Effector memory CD4-positive, alpha-beta T cell (primary cell): Measurements from ENCODE around the gene SMC4.
"Not testable (repeated sequence)": the region's sequence is repeated elsewhere in the genome, so short reads cannot be mapped to it uniquely, and the experiment has no call there.

Source experiments
- DNase-seq, 3 donors: peaks; one replicate each; pipeline ENCODE4 v3.0.0-alpha.2; 2020
- H3K27ac ChIP-seq: 2 replicates; pipeline ENCODE4 v1.7.0; 2013; ENCODE audit warnings: mild to moderate bottlenecking, low read length, moderate library complexity; ENCODE audit not compliant: insufficient read depth, poor library complexity, severe bottlenecking
- H3K27me3 ChIP-seq: replicated peaks from 2 replicates; pipeline ENCODE4 v1.7.0; 2013; ENCODE audit warnings: mild to moderate bottlenecking, low read length; ENCODE audit not compliant: insufficient read depth, control insufficient read depth, poor library complexity, severe bottlenecking
- H3K36me3 ChIP-seq: 2 replicates; pipeline ENCODE4 v1.7.0; 2013; ENCODE audit warnings: mild to moderate bottlenecking, low read length, moderate library complexity; ENCODE audit not compliant: control insufficient read depth, insufficient read depth
- H3K4me1 ChIP-seq: 2 replicates; pipeline ENCODE4 v1.7.0; 2013; ENCODE audit warnings: low read length, mild to moderate bottlenecking; ENCODE audit not compliant: control insufficient read depth, insufficient read depth, poor library complexity, severe bottlenecking
- H3K4me3 ChIP-seq: 2 replicates; pipeline ENCODE4 v1.7.0; 2013; ENCODE audit warnings: low read length, low read depth, mild to moderate bottlenecking; ENCODE audit not compliant: insufficient read depth, poor library complexity, severe bottlenecking
- H3K9me3 ChIP-seq: 2 replicates; pipeline ENCODE4 v1.7.0; 2013; ENCODE audit warnings: mild to moderate bottlenecking, low read length, moderate library complexity; ENCODE audit not compliant: control insufficient read depth

The SMC4 gene

DNA sequence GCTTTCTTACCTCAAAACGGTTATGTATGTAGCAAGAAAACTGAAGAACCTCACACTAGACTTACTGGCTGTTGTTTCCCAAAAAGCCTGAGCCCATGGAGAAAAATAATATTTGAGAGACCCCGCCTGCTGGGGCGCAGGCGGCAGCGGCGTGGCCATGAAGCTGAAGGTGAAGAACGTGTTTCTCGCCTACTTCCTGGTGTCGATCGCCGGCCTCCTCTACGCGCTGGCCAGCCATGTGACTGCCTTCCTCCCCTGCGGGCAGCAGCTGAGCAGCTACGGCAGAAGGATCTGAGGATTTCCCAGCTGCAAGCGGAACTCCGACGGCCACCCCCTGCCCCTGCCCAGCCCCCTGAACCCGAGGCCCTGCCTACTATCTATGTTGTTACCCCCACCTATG lies 52.8 kb downstream of the SMC4 start:
- not testable (repeated sequence) for H3K27me3 ChIP-seq, H3K27ac ChIP-seq, H3K4me1 ChIP-seq, H3K9me3 ChIP-seq, H3K4me3 ChIP-seq, DNase-seq, H3K36me3 ChIP-seq

DNA sequence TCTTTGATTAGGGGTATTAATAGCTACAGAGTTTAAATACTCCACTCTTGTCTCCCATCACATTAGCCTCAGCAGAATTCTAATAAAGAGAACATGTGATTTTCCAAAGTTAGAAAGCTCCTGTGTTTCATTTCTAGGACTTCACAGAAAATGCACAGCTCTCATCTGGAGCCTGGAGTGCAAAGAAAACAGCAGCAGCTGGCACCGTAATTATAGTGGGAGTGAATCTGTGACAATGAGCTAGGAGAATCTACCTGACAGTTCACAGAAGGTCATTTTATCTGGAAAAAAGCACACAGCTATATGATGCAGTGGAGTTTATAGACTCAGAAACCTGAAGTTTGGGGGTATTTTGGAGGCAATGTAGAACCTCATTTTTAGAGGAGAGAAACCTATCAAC lies 55.5 kb downstream of the SMC4 start:
- H3K4me1 ChIP-seq: peaks cover 2% of the 10 kb centered on the region
- no peak overlapping the region for H3K27ac ChIP-seq
- H3K9me3 ChIP-seq: no peaks in the 10 kb centered on the region
- H3K4me3 ChIP-seq: no peak overlapping the region
- H3K36me3 ChIP-seq: no peaks in the 10 kb centered on the region
- no peak for DNase-seq
- H3K27me3 ChIP-seq: no peaks in the 10 kb centered on the region

DNA sequence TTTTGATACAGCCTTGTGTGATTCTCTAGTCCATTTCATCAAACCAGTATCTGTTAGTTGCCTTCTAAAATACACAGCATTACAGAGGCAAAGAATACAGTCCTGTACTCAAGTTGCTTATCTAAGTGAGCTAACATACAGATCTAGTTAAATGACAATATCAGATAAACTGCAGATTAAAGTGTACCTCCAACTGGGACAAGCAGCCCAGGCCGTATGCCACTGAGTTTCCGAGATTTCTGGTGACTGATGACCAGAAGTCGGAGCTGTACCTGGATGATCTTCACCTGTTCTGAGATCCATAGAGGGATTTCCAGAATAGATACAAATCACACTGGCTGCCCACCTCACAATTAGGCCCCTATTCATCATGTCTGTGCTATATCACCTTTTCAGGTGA lies 56.4 kb downstream of the SMC4 start:
- H3K27me3 ChIP-seq: no peaks in the 10 kb centered on the region
- no peak overlapping the region for H3K27ac ChIP-seq
- H3K4me3 ChIP-seq: no peak overlapping the region
- no peaks in the 10 kb centered on the region for H3K36me3 ChIP-seq
- H3K9me3 ChIP-seq: no peaks in the 10 kb centered on the region
- no peak for DNase-seq
- H3K4me1 ChIP-seq: no peaks in the 10 kb centered on the region

DNA sequence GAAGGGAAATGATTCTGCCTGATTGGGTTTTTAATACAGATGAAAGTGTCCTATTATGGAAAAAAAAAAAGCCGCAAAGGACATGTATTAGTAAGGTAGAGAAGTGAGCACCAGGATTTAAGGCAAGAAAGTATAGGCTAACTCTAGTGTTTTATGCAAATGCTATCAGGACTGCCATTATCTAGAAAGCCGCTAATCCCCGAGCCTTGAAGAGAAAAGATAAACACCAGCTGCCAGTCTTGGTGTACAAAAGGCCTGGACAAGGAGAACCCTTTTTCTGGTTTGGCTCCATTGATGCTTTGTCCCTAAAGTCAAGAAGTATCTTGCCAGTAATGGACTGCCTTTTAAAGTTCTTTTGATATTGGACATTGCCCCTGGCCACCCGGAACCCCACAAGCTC lies 58.7 kb downstream of the SMC4 start:
- Histone ChIP-seq H3K4me3 (no peak overlapping the region), H3K9me3 (no peaks in the 10 kb centered on the region), H3K27me3 (no peaks in the 10 kb centered on the region), H3K27ac (no peak overlapping the region), H3K36me3 (no peaks in the 10 kb centered on the region), H3K4me1 (no peaks in the 10 kb centered on the region)
- DNase-seq: no peak

DNA sequence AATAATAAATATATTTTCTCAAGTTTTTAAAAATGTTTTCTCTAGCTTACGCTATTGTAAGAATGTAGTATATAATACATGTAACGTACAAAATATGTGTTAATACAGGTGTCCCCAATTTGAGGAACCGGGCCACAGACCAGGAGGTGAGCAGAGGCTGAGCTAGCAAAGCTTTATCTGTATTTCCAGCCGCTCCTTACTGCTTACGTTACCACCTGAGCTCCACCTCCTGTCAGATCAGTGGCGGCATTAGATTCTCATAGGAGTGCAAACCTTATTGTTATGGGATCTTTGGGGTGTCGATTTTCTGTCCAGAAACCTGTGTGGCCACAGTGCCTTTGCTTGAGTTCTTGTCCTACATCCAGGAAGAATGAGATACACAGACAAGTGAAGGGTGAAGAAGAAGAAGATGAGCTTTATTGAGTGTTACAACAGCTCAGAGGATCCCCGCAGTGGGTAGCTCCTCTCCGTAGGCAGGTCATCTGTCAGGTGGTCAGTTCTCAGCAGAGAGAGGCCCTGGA lies 60.1 kb downstream of the SMC4 start:
- no peaks in the 10 kb centered on the region for H3K27me3 ChIP-seq
- DNase-seq: no peak
- no peak overlapping the region for H3K4me3 ChIP-seq
- H3K4me1 ChIP-seq: no peaks in the 10 kb centered on the region
- H3K36me3 ChIP-seq: no peaks in the 10 kb centered on the region
- H3K27ac ChIP-seq: no peak overlapping the region
- no peaks in the 10 kb centered on the region for H3K9me3 ChIP-seq

DNA sequence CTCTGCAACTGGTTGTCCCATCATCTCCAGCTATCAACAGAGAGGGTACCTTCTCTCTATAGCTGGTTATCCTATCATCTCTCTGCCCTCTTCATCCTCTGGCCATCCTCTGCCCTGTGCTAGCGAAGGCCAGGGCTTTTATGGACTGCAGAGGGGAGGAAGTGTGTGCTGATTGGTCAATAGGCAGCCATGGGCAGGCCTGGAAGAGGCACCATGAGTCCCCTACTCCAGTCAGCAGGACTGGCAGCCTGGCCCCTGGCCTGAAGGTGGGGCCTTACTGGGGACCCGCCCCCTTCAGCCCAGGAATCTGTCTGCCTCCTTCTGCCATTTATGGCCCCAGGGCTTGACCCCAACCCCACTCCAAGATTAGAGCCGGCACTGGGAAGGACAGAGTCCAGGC lies 60.6 kb downstream of the SMC4 start:
- Histone ChIP-seq H3K27me3 (no peaks in the 10 kb centered on the region), H3K27ac (no peak overlapping the region), H3K4me3 (no peak overlapping the region), H3K4me1 (no peaks in the 10 kb centered on the region), H3K36me3 (no peaks in the 10 kb centered on the region), H3K9me3 (no peaks in the 10 kb centered on the region)
- no peak for DNase-seq

DNA sequence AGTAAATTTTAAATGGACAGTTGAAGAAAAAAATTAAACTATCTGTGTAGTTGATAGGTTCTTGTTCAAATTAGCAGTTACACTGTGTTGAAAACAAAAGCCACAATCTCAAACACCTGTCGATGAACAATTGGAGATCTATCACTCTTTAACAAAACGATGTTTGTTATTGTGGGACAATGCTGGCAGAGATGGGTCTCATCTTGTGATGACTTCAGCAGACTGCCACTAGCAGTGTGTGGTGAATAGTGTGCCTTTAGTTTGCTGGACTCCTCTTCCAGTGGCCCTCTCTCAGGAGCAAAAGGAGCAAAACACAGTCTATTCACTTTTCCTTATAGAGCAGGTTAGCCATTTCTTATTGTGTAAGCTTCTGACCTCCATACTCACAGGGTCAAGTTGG lies 64.9 kb downstream of the SMC4 start:
- Histone ChIP-seq H3K4me3 (no peak overlapping the region), H3K27ac (no peak overlapping the region), H3K36me3 (no peaks in the 10 kb centered on the region), H3K9me3 (no peaks in the 10 kb centered on the region), H3K27me3 (no peaks in the 10 kb centered on the region), H3K4me1 (no peaks in the 10 kb centered on the region)
- no peak for DNase-seq

DNA sequence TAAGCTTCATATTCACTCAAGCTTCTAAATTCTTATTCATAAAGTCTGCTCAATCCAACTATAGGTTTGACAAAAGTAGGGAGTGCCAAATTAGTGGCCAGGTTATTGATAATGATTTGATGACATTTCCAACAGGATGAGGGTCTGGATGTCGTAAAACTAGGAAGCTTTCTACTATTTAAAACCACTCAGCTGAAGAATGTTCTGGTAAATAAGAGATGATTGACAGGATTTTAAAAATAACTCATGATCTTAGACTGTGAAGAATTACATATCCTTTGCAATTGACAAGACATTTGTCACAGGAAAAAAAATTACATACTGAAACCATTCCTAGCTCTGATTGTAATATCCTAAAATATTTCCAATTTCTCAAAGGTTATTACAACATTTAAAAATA lies 65.5 kb downstream of the SMC4 start:
- no peaks in the 10 kb centered on the region for H3K9me3 ChIP-seq
- no peaks in the 10 kb centered on the region for H3K27me3 ChIP-seq
- DNase-seq: no peak
- no peak overlapping the region for H3K4me3 ChIP-seq
- no peak overlapping the region for H3K27ac ChIP-seq
- no peaks in the 10 kb centered on the region for H3K36me3 ChIP-seq
- H3K4me1 ChIP-seq: no peaks in the 10 kb centered on the region

DNA sequence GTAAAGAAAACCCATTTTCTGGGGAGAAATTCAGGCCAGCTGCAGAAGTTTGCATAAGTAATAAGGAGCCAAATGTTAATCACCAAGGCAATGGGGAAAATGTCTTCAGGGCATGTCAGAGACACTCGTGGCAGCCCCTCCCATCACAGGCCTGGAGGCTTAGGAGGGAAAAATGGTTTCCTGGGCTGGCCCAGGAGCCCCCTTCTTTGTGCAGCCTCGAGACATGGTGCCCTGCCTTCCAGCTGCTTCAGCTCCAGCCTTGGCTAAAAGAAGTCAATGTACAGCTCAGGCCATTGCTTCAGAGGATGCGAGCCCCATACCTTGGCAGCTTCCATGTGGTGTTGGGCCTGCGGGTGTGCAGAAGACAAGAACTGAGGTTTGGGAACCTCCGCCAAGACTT lies 70.7 kb downstream of the SMC4 start:
- H3K36me3 ChIP-seq: no peaks in the 10 kb centered on the region
- no peak overlapping the region for H3K27ac ChIP-seq
- H3K4me1 ChIP-seq: no peaks in the 10 kb centered on the region
- H3K9me3 ChIP-seq: no peaks in the 10 kb centered on the region
- H3K27me3 ChIP-seq: no peaks in the 10 kb centered on the region
- DNase-seq: no peak
- H3K4me3 ChIP-seq: no peak overlapping the region

DNA sequence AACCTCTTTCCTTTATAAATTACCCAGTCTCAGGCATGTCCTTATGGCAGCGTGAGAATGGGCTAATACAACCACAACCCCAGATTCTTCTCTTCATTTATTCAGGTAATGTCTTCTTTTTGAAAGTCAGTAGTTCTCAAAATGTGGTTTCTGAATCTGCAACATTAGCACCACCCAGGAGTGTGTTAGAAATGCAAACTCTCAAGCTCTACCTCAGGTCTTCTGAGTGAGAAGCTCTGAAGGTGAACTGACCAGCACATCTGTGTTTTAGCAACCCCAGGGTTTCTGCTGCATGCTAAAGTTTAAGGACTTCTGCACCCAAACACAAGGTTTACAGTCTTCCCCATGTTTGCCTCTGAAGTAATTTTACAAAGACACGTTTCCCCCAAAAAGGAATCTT lies 72.4 kb downstream of the SMC4 start:
- Histone ChIP-seq H3K9me3 (no peaks in the 10 kb centered on the region), H3K27me3 (no peaks in the 10 kb centered on the region), H3K4me3 (no peak overlapping the region), H3K36me3 (no peaks in the 10 kb centered on the region), H3K4me1 (no peaks in the 10 kb centered on the region), H3K27ac (no peak overlapping the region)
- no peak for DNase-seq

DNA sequence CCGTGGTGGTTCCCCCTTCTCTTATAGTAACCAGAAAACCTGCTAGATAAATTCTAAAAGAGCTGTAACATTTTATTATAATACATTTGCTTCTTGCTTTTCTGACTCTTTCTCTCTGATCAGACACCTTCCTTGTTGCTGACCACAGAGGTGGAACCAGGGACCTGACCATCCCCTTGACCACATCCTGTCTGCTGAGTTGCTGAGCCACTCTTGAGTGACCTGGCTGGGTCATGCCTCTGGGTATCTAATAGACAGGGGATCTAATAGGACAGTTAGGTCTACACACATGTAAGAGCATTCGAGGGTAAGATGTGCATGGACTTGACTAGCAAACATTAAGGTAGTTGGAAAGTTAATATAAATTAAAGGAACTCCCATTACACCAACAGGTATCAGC lies 72.9 kb downstream of the SMC4 start:
- no peak overlapping the region for H3K4me3 ChIP-seq
- H3K36me3 ChIP-seq: no peaks in the 10 kb centered on the region
- no peaks in the 10 kb centered on the region for H3K27me3 ChIP-seq
- H3K27ac ChIP-seq: no peak overlapping the region
- H3K9me3 ChIP-seq: no peaks in the 10 kb centered on the region
- H3K4me1 ChIP-seq: no peaks in the 10 kb centered on the region
- no peak for DNase-seq
